ENCODE data around the gene FLT1. TPM values are rescaled to one million over a fixed set of nuclear protein-coding genes. Genes with fewer than 3 reads are reported as not detected.

Gene FLT1
- polyA plus RNA-seq, 4 donors, result 14.0 to 50.0 (median 41.0) TPM

GRCh38 chr13:28492569-28493367 lies 2.2 kb downstream of the FLT1 start:
- DNase-seq (ENCODE audit: low read depth in 4 of 4, low spot score in 3 of 4), result no peak

GRCh38 chr13:28490061-28490460 lies 4.9 kb downstream of the FLT1 start:
- DNase-seq (ENCODE audit: low read depth in 4 of 4, low spot score in 3 of 4), result no peak

- no peak for DNase-seq (ENCODE audit: low read depth in 4 of 4, low spot score in 3 of 4)
Observed at GRCh38 chr13:28489524-28489931, 5.4 kb downstream of the FLT1 start.

GRCh38 chr13:28488376-28489005 lies 6.4 kb downstream of the FLT1 start:
- no peak for DNase-seq (ENCODE audit: low read depth in 4 of 4, low spot score in 3 of 4)

- no peak for DNase-seq (ENCODE audit: low read depth in 4 of 4, low spot score in 3 of 4)
Observed at GRCh38 chr13:28485996-28486543, 8.9 kb downstream of the FLT1 start.

GRCh38 chr13:28485551-28485950 lies 9.4 kb downstream of the FLT1 start:
- DNase-seq (ENCODE audit: low read depth in 4 of 4, low spot score in 3 of 4), result no peak

GRCh38 chr13:28485097-28485496 lies 9.8 kb downstream of the FLT1 start:
- no peak for DNase-seq (ENCODE audit: low read depth in 4 of 4, low spot score in 3 of 4)

- DNase-seq (ENCODE audit: low read depth in 4 of 4, low spot score in 3 of 4), result no peak
Observed at GRCh38 chr13:28483313-28483931, 11.5 kb downstream of the FLT1 start.

- no peak for DNase-seq (ENCODE audit: low read depth in 4 of 4, low spot score in 3 of 4)
Observed at GRCh38 chr13:28479005-28479404, 15.9 kb downstream of the FLT1 start.

GRCh38 chr13:28478127-28478526 lies 16.8 kb downstream of the FLT1 start:
- DNase-seq (ENCODE audit: low read depth in 4 of 4, low spot score in 3 of 4), result no peak

- no peak for DNase-seq (ENCODE audit: low read depth in 4 of 4, low spot score in 3 of 4)
Observed at GRCh38 chr13:28477709-28477973, 17.3 kb downstream of the FLT1 start.

- DNase-seq (ENCODE audit: low read depth in 4 of 4, low spot score in 3 of 4), result no peak
Observed at GRCh38 chr13:28476919-28477708, 17.8 kb downstream of the FLT1 start.

- DNase-seq (ENCODE audit: low read depth in 4 of 4, low spot score in 3 of 4), result no peak
Observed at GRCh38 chr13:28475916-28476725, 18.8 kb downstream of the FLT1 start.

- DNase-seq (ENCODE audit: low read depth in 4 of 4, low spot score in 3 of 4), result no peak
Observed at GRCh38 chr13:28474491-28475134, 20.3 kb downstream of the FLT1 start.

- no peak for DNase-seq (ENCODE audit: low read depth in 4 of 4, low spot score in 3 of 4)
Observed at GRCh38 chr13:28473044-28473443, 21.9 kb downstream of the FLT1 start.

- DNase-seq (ENCODE audit: low read depth in 4 of 4, low spot score in 3 of 4), result no peak
Observed at GRCh38 chr13:28471421-28471820, 23.5 kb downstream of the FLT1 start.

GRCh38 chr13:28470296-28470695 lies 24.6 kb downstream of the FLT1 start:
- no peak for DNase-seq (ENCODE audit: low read depth in 4 of 4, low spot score in 3 of 4)

- no peak for DNase-seq (ENCODE audit: low read depth in 4 of 4, low spot score in 3 of 4)
Observed at GRCh38 chr13:28469316-28469715, 25.6 kb downstream of the FLT1 start.

- no peak for DNase-seq (ENCODE audit: low read depth in 4 of 4, low spot score in 3 of 4)
Observed at GRCh38 chr13:28468023-28468915, 26.7 kb downstream of the FLT1 start.
